HG03575 (cell line): ENCODE measurements around the gene TNP2.

Experiments
- ATAC-seq: cut with Tn5 transposase; IDR thresholded peaks from one replicate; pipeline ENCODE4 v1.9.1; 2021; ENCODE audit not compliant: unreplicated experiment, insufficient number of reproducible peaks, low FRiP score; ENCODE audit errors: extremely low read depth

TNP2 gene

DNA sequence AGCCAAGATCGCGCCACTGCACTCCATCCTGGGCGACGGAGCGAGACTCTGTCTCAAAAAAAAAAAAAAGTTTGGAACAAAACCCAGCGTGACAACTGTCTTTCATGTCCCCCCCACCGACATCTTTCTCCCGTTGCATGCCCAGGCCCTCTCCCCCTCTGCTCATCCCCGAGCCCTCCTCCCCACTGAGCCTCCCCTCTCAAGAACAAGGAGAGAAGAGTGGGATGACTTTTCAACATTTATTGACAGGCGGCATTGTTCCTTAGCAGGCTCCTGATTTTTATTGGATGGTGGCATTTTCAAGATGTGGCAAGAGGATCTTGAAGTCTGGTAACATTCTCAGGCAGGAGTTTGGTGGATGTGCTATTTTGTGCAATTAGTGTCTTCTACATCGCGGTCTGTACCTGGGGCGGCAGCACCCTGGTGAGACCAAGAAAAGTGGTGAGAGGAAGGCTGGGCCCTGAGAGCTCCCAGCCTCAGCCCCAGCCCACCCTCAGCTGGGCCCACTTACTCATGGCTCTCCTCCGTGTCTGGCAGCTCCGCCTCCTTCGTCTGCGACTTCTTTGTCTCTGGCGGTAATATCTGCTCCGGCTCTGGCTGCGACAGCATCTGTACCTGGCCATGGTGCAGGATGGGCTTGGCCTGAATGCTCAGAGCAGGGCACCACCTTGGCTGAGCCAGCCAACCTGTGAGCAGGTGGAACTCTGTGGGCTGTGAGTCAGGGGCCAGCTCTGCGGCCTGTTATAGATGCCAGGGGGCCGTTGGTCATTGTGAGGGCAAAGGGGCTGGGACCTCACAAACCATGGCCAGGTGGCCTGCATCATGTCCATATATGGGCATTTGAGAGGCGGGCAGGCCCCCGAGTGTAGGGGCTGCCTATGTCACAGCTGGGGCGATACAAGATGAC, 11.7 kb upstream of the TNP2 start, which contains the start of gene PRM1:
Gene PRM1 (minus strand): TSS at position 715 of the 907 bp plus-strand sequence. CDS start 92 bp downstream, at position 623.
- ATAC-seq, result no peak

DNA sequence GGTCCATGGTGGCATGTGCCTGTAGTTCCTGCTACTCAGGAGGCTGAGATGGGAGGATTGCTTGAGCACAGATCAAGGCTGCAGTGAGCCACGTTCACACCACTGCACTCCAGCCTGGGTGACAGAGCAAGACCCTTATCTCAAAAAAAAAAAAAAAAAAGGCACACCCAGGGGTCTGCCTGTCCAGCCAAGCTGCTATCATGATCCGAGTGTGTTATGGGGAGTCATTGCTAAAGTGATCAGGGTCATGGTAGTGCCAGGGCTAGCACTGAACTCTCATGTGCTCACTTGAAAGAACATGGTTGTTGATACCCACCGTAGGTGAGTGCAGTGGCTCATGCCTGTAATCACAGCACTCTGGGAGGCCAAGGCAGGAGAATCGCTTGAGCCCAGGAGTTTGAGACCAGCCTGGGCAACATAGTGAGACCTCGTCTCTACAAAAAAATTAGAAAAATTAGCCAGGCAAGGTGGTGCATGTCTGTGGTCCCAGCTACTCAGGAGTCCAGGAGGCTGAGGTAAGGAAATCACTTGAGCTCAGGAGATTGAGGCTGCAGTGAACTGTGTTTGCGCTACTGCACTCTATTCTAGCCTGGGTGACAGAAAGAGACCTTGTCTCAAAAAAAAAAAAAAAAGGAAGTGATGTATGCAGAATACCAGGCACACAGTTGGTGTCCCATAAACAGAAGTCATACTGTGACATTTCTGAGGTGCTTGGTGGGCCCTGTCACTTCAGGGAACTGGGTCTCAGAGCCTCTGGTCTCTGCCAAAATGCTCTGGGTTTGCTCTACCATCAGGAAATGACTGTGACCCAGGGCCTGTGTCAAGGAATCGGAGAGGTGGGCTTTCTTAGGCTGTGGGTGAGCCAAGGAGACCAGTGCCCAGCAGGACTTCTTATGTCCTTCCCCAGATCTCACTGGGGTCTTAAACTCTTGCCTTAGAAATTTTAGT, 9.8 kb upstream of the TNP2 start:
- no peak for ATAC-seq

DNA sequence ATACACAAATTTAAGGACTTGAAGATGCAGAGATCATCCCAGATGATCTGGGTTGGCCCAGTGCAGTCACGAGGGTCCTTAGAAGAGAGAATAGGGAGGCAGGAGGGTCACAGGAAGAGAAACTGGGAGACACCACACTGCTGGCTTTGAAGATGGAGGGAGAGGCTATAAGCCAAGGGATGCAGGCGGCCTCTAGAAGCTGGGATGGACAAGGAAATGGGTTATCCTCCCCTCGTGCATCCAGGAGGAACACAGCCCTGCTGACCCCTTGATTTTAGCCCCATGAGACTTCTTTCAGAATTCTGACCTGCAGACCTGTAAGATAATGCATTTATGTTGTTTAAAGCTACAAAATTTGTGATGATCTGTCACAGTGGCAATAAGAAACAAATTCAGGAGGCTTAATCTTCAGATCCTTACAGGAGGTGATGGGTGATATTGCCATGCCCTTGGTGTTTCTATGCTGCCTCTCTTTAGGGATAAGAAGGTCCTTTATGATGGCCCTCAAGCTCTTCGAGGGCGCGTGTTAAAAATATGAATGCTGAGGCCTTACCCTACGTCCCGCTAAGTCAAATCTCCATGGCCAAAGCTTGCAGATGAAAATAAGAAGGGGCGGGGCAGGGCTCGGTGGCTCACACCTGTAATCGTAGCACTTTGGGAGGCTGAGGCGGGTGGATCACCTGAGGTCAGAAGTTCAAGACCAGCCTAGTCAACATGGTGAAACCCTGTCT, 8.6 kb upstream of the TNP2 start:
- no peak for ATAC-seq

DNA sequence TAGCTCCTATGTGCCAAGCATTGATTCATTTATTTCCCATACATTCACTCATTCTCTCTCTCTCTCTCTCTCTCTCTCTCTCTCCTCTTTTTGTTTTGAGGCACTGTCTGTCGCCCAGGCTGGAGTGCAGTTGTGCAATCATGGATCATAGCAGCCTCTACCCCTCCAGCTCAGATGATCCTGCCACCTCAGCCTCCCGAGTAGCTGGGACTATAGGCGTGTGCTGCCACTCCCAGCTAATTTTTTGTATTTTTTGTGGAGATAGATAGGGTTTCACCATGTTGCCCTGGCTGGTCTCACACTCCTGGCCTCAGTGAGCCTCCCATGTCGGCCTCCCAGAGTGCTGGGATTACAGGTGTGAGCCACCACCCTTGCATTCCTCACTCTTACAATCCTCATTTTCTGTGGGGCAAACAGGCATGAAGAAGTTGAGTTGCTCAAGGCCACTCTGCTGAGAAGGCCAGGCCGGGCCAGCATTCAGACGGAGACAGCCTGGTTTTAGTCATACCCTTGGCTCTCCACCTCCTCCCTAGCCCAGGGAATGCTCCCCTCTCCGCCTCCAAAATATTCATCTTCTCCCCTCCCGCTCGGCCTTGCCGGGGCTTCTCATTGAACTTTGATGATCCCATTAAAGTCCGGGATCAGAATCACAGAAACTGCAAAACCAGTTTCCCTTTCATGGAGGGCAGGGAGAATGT, 7.9 kb upstream of the TNP2 start:
- no peak for ATAC-seq

DNA sequence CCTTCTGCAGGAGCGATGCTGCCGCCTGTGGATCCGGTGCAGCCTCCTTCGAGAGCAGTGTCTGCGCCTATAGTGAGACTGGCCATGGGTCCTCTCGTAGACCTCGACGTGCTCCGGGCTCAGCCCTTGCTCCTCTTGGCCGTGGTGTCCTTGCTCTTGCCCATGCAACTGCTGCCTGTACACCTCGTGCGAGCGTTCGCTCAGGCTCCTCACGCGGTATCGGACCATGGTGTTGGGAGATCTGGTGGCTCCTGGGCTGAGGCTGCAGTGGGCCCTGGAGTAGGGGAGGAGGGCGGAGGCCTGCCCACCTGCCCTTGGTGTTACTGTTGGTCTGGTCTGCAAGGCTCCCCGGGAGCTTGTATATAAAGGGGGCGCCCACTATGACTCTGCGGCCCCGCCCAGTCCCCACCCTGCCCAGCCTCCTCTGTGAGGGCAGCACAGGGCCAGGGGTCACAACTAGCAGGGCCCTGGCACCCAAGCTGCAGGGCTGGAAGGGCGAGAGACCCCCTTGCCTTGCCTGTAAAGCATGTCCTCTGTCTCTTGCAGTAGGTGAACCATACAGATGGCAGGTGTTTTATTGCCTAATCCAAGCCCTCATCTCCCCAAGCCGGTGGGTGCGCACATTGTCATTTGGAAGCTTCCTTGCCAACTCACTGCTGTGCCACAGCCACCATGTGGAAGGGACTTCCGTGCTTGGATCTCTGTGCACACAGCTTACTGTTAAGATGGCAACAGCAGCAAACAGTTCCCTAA, 7.2 kb upstream of the TNP2 start, which contains the start of gene PRM2:
Gene PRM2 (minus strand): TSS at position 338 of the 753 bp plus-strand sequence. CDS start 110 bp downstream, at position 228.
- ATAC-seq, result no peak

DNA sequence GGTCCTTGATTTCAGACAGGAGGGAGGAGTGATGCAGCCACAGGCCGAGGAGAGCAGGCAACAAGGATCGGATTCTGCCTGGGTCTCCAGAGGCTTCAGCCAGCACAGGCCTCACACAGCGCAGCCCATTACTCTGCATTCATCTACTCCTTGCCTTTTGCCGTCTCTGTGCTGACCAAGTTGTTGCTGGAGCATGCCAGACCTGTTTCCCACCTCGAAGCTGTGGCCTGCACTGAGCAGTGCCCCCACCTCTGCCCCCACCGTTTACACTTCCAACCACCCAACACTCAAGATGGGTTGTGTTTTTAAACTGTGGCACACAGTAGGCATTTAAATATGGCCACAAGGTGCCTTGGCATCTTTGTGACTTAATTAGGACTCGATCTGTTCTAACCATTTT, 5.8 kb upstream of the TNP2 start:
- ATAC-seq, result no peak

DNA sequence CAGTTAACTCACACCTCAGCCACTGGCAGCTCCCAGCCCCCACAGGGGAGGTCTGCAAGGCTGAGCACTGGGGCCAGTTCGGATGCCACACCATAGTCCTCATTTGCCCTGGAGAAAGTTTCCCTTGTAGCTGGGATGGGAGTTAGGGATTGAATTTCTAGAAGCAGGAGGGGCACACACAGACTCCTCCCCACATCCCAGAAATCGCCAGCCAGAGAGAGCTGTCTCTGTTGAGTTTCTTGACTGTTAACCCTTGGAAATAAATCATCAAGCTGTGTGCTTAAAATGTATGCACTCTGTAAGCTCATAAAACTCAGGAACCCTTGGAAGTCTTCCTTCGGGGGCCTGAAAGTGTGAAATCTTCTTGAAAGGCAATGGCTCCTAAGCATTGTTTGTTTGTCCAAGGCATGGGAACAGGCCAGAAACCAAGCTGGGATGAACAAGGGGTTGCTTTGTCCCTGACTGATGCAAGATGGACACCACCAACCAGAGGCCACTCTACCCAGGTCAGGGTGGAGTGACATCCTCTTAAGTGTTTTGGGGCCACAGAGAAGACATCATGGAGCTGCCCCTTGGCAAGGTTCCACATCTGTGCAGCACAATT, 4.7 kb upstream of the TNP2 start:
- ATAC-seq, result no peak

DNA sequence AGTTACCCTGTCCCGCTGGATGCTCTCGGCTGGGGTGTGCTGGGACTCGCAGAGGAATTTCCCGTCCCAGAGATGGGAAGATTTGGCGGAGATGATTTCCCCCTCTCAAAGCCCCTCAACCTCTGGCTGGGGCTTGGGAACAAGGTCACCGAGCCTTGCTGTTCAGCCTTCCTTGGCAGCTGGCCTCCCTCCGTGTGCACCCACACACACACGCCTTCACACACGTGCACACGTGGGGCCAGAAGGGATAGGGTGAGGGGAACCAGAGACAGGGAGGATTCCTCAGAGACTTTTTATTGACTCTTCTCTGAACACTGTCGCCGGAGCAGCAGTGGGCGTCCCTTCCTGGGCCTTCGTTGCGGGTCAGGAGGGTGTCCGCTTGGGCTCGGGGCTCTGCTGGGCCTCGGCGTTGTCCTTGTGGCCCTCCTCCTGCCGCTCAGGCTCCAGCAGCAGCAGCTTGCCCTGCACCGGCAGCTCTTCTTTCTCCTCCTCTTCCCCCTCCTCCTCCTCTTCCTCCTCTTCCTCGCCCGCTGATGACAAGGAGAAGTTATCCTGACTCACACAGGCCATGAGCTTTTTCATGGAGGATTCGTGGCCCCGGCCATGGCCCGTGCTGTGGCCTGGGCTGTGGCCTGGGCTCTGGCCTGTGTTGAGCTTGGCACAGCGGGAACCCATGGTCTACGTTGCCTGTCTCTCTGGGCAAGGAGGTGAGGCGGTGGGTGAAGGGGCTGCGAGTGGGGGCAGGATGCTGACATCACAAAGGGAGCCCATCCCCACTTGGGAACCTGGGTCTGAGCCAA, 4.0 kb upstream of the TNP2 start, which contains the start of gene PRM3:
Gene PRM3 (minus strand): TSS at position 709 of the 800 bp plus-strand sequence. CDS start 34 bp downstream, at position 675.
- ATAC-seq, result no peak

DNA sequence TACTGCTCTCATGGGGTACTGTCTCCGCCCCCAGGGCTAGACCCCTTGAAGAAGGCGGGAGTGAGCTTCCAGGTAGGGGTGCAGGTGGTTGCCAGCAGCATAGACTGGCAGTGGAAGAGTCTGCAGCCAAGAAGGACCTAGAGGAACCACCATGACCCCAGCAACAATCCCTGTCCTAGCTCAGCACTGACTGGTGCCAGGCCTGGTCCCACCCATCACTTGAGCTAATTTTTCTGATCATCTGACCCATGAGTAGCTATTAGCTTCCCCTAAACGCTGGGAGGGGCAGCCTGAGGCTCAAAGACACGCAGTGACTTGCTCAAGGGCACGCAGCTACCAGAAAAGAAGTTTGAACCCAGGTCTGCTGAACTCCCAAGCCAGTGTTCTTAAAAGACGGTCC, 3.4 kb upstream of the TNP2 start:
- no peak for ATAC-seq

DNA sequence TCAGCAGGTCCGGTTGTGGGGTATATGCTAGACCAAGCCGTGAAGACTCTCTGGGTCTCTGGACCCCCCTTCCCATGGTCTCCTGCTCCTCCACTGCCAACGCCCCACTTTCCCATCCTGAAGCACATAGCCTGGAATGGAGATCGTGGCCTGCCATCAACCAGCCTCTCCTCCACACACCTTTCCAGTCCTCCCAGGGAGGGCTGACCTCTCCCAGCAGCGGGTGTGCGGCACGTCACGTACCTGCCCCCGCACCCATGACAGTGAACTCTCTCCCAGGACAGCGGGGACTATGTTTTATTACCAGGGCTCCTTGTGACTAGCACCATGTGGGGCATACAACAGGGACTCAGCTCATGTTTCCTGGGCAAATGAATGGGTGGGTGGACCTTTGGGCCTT, 2.5 kb upstream of the TNP2 start:
- no peak for ATAC-seq

DNA sequence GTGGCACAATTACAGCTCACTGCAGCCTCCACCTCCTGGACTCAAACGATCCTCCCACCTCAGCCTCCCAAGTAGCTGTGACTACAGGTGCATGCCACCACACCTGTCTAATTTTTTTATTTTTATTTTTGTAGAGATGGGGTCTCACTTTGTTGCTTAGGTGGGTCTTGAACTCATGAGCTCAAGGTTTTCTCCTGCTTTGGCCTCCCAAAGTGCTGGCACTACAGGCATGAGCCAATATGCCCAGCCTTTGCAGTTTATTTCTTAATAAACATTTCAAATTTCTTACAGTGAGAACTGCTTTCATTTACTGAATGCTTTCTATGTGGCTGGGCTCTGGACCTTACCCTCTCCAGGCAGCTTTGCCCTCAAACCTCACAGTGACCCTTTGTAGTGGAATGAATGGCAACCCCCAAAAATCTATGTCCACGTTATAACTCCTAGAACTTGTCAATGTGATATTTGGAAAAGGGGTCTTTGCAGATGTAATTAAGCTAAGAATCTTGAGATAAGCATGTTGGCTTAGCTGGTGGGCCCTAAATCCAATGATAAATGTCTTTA, 1.6 kb upstream of the TNP2 start:
- ATAC-seq, result no peak

DNA sequence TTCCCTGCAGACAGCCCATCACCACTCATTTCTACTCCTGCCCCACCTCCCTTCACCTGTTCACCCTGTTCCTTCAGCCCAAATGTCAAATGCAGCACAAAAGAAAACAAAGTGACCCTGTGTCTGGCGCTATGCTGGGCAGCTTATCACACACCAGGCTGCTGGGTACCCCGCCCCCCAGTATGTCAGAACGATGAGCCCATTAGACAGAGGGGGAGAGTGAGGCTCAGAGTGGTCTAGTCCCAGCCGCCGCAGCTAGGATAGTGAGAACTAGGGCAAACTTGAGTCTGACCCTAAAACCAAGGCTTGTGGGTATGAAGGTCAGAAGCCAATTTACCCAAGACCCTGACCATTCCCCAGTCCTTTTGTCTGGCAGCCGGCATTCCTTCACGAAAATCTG, 4.0 kb downstream of the TNP2 start:
- no peak for ATAC-seq

DNA sequence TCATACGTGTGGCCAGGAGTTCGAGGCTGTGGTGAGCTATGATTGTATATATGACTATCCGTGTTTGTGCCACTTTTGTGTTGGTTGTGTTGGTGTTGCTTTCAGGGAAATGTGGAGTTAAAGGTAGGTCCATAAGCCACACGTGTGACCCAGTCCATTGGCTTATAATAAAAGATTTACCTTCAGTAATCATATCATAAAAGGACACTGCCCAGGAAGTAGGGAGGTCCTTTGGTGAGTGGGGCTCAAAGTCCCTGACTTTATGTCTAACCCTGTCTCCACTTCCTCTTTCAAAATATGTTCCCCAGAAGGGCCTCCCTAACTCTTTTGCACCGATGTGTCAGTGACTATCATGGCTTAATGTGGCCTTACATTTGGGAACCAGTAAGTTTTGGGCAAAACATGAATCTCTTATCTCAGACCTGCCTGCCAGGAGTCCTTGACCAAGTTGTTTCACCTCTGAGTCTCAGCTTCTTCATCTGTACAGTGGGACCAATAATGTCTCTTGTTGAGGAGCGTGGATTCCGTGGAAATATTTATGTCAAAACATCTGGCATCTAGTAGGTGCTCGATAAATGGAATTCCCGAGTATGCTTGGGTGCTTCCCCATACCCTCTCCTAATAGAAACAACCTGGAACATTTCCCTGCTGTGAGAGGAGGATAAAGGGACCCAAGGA, 4.8 kb downstream of the TNP2 start:
- no peak for ATAC-seq

DNA sequence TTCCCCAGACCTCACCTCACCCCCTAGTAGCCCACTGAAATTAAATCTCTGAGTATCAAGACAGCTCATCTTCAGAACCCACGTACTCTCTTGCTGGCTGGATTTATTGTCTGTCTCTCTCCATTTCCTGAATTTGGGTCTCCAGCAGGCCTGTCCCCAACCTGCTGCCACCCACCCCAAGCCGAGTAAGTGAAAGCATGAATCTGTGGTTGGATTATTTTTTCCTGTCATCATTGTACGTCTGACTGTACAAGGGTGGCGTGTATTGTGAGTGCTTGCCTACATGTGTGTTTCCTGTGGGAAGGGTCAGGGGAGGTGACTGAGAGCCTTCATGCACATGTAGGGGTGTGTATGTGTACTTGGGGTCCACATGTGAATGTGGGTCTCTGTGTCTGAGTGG, 5.4 kb downstream of the TNP2 start:
- no peak for ATAC-seq

DNA sequence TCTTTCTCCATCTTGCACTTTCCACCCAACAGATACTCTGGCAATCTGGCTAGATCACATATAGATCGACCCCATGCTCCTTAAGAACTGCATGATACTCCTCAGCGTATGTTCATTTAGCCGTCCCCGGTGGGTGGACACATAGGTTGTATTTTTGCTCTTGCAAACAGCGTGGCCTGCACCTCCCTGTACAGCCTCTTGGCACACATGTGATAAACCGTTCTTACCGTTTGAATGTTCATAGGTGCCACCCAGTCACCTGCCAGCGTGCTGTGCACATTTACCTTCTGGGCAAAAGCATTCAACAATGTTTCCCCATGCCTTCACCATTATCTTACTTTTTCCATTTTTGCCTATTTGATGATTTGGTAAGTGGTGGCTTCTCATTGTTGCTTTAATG, 6.2 kb downstream of the TNP2 start:
- no peak for ATAC-seq

DNA sequence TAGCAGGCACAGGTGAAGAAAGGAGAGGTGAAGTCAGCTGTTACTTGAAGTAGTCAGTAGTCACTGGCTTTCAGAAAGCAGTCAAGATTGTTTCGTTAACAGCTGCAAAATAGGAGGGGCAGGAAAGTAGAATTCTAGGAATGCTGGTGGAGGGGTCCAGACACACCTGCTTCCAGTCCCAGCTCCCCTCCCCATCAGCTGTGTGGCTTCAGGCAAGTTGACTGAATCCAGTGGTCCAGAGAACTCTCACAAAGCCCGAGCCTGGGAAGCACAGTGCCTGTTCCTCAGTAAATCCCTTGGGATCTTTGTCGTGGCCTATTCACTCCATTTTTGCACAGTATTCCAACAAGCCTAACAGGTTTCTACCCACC, 8.5 kb downstream of the TNP2 start:
- ATAC-seq, result no peak
